Stimulated activated CD4-positive, alpha-beta T cell treated with anti-CD3 and anti-CD28 coated beads, Interleukin-2, amount 100 ng/mL, for 4 hours (primary cell): ENCODE measurements around the gene HIVEP1.

ENCODE experiments used
- DNase-seq: peaks from one replicate; pipeline ENCODE4 v3.0.0-alpha.2; 2020; ENCODE audit warnings: low read depth

Gene HIVEP1

GRCh38 chr6:11994875-11995461 lies 17.1 kb upstream of the HIVEP1 start:
- no peak for DNase-seq

- no peak for DNase-seq
Observed at GRCh38 chr6:11996751-11997150, 15.4 kb upstream of the HIVEP1 start.

GRCh38 chr6:11999246-11999645 lies 12.9 kb upstream of the HIVEP1 start:
- DNase-seq, result no peak

GRCh38 chr6:12000174-12000573 lies 11.9 kb upstream of the HIVEP1 start:
- DNase-seq, result no peak

- DNase-seq, result no peak
Observed at GRCh38 chr6:12001004-12001705, 11.0 kb upstream of the HIVEP1 start.

- DNase-seq, result no peak
Observed at GRCh38 chr6:12001706-12002435, 10.2 kb upstream of the HIVEP1 start.

- no peak for DNase-seq
Observed at GRCh38 chr6:12007473-12007872, 4.6 kb upstream of the HIVEP1 start.

- no peak for DNase-seq
Observed at GRCh38 chr6:12007887-12008286, 4.2 kb upstream of the HIVEP1 start.

GRCh38 chr6:12008366-12009179 lies 3.5 kb upstream of the HIVEP1 start:
- peak; percentile 79 for DNase-seq

GRCh38 chr6:12009180-12009685 lies 2.9 kb upstream of the HIVEP1 start:
- DNase-seq, result no peak

GRCh38 chr6:12009876-12010634 lies 2.1 kb upstream of the HIVEP1 start:
- no peak for DNase-seq

- no peak for DNase-seq
Observed at GRCh38 chr6:12010635-12011275, 1.4 kb upstream of the HIVEP1 start.

GRCh38 chr6:12011276-12012037 lies 655 bp upstream of the HIVEP1 start:
- DNase-seq, result peak; percentile 93

GRCh38 chr6:12012558-12013306 lies 620 bp downstream of the HIVEP1 start:
- DNase-seq, result peak; percentile 66

GRCh38 chr6:12013307-12013719 lies 1.2 kb downstream of the HIVEP1 start:
- no peak for DNase-seq

- no peak for DNase-seq
Observed at GRCh38 chr6:12014027-12014872, 2.1 kb downstream of the HIVEP1 start.

- no peak for DNase-seq
Observed at GRCh38 chr6:12014873-12015149, 2.7 kb downstream of the HIVEP1 start.

- no peak for DNase-seq
Observed at GRCh38 chr6:12017263-12017662, 5.2 kb downstream of the HIVEP1 start.
